Activated CD8-positive, alpha-beta T cell treated with anti-CD3 and anti-CD28 coated beads for 36 hours (primary cell): ENCODE measurements around the gene FCRL6. TPM values are rescaled to one million over a fixed set of nuclear protein-coding genes. Genes with fewer than 3 reads are reported as not detected.

Experiments
- ATAC-seq: fragments of 200-7000 bp; cut with Tn5 transposase; one replicate; pipeline ENCODE4 v1.10.0; 2021; ENCODE audit warnings: mild to moderate bottlenecking, moderate library complexity
- CTCF ChIA-PET: fragments of 350-600 bp; sonication (Branson Sonifier 250); formaldehyde crosslinking; loops from one replicate; lab custom pipeline; 2021; ENCODE audit warnings: antibody characterized with exemption; lab: Charles Lee
- POLR2A ChIA-PET: fragments of 350-600 bp; sonication (Branson Sonifier 250); formaldehyde crosslinking; loops from one replicate; lab custom pipeline; 2021; ENCODE audit warnings: antibody characterized with exemption; lab: Charles Lee
- DNase-seq: peaks from one replicate; pipeline ENCODE4 v3.0.0-alpha.2; 2020
- H3K27ac Mint-ChIP-seq: one replicate; pipeline ENCODE4 v1.8.0; 2021; ENCODE audit warnings: mild to moderate bottlenecking, mixed read lengths
- H3K27me3 Mint-ChIP-seq: one replicate; pipeline ENCODE4 v1.8.0; 2021; ENCODE audit warnings: mixed read lengths
- H3K36me3 Mint-ChIP-seq: one replicate; pipeline ENCODE4 v1.8.0; 2021; ENCODE audit warnings: low read depth, mixed read lengths
- H3K4me1 Mint-ChIP-seq: one replicate; pipeline ENCODE4 v1.8.0; 2021; ENCODE audit warnings: low read depth, mixed read lengths
- H3K4me3 Mint-ChIP-seq: one replicate; pipeline ENCODE4 v1.8.0; 2021; ENCODE audit warnings: mild to moderate bottlenecking, moderate library complexity, mixed read lengths
- H3K9me3 Mint-ChIP-seq: one replicate; pipeline ENCODE4 v1.8.0; 2021; ENCODE audit warnings: mixed read lengths
- CTCF ChIP-seq: fragments of 200-600 bp; IDR thresholded peaks from one replicate; pipeline ENCODE4 v1.8.0; 2022; ENCODE audit warnings: antibody characterized with exemption, mild to moderate bottlenecking
- intact Hi-C: fragments of 100-400 bp; cut with micrococcal nuclease; formaldehyde crosslinking; loops from one replicate; pipeline ENCODE4 v1.10.0; 2022
- total RNA-seq, 2 experiments: library from RNA; stranded (reverse); gene quantifications; one replicate each; pipeline ENCODE4 v1.2.3, GENCODE V29; 2021

Gene FCRL6
- under 1 TPM in 1 of 2 experiments, not detected in 1; 0.20 TPM for total RNA-seq

- CTCF ChIA-PET = interaction anchor here (0.7 to 18.8 kb wide), 9 partner anchors 9 to 205 kb away, joined by 3 to 482 read pairs (median 6); partner anchors contain the start of gene DUSP23
- Mint-ChIP-seq H3K4me3 (peak within 1 kb of the TSS; percentile 1), H3K36me3 (no peaks in the 10 kb centered on the region), H3K27me3 (no peaks in the 10 kb centered on the region), H3K9me3 (no peaks in the 10 kb centered on the region), H3K4me1 (peaks cover 43% of the 10 kb centered on the region), H3K27ac (peak within 1 kb of the TSS; percentile 23)
- TF ChIP-seq CTCF = no peak
- intact Hi-C loops = no loop called here
- DNase-seq (no peak), ATAC-seq (no peak)
- POLR2A ChIA-PET = no interaction called here
Measured at GRCh38 chr1:159802111-159802510, at the start of gene FCRL6. Gene FCRL6 (plus strand): TSS chr1:159802360. CDS start chr1:159802425, 65 bp downstream.

- CTCF ChIA-PET = no interaction called here
- no peak overlapping the region for H3K27ac Mint-ChIP-seq
- DNase-seq (no peak), ATAC-seq (no peak)
- H3K4me1 Mint-ChIP-seq = no peaks in the 10 kb centered on the region
- no peaks in the 10 kb centered on the region for H3K36me3 Mint-ChIP-seq
- intact Hi-C loops = no loop called here
- H3K4me3 Mint-ChIP-seq = no peak overlapping the region
- H3K9me3 Mint-ChIP-seq = no peaks in the 10 kb centered on the region
- peaks cover 3% of the 10 kb centered on the region for H3K27me3 Mint-ChIP-seq
- POLR2A ChIA-PET = no interaction called here
- no peak for TF ChIP-seq CTCF
Measured at GRCh38 chr1:159753386-159753785, 48.8 kb upstream of the FCRL6 start.

- no peaks in the 10 kb centered on the region for H3K9me3 Mint-ChIP-seq
- no peak overlapping the region for H3K27ac Mint-ChIP-seq
- ChIA-PET POLR2A (no interaction called here), CTCF (no interaction called here)
- H3K27me3 Mint-ChIP-seq = peaks cover 3% of the 10 kb centered on the region
- no peaks in the 10 kb centered on the region for H3K4me1 Mint-ChIP-seq
- no peak overlapping the region for H3K4me3 Mint-ChIP-seq
- ATAC-seq = no peak
- no peaks in the 10 kb centered on the region for H3K36me3 Mint-ChIP-seq
- intact Hi-C loops = no loop called here
- TF ChIP-seq CTCF = no peak
- no peak for DNase-seq
Measured at GRCh38 chr1:159755451-159756007, 46.6 kb upstream of the FCRL6 start.

GRCh38 chr1:159756397-159756796, 45.8 kb upstream of the FCRL6 start:
- ATAC-seq = no peak
- CTCF ChIA-PET = no interaction called here
- no peak overlapping the region for H3K4me3 Mint-ChIP-seq

More at GRCh38 chr1:159756397-159756796, 45.8 kb upstream of the FCRL6 start:
- no peak for TF ChIP-seq CTCF
- Mint-ChIP-seq H3K9me3 (no peaks in the 10 kb centered on the region), H3K4me1 (no peaks in the 10 kb centered on the region), H3K36me3 (no peaks in the 10 kb centered on the region), H3K27ac (no peak overlapping the region), H3K27me3 (peaks cover 1% of the 10 kb centered on the region)
- POLR2A ChIA-PET = no interaction called here
- DNase-seq = no peak
- intact Hi-C loops = no loop called here
